GM18505 (cell line): Measurements from ENCODE around the gene KIF26B.
"Not testable (repeated sequence)": the region's sequence is repeated elsewhere in the genome, so short reads cannot be mapped to it uniquely, and the experiment has no call there.

Source experiments
- ATAC-seq: cut with Tn5 transposase; IDR thresholded peaks from one replicate; pipeline ENCODE4 v1.9.1; 2021; ENCODE audit not compliant: unreplicated experiment
- POLR2A ChIP-seq: IDR thresholded peaks from 4 replicates; pipeline ENCODE4 v1.6.1; 2011; ENCODE audit warnings: borderline replicate concordance; ENCODE audit not compliant: insufficient read depth, insufficient read length; ENCODE audit errors: extremely low read depth

Gene KIF26B

DNA sequence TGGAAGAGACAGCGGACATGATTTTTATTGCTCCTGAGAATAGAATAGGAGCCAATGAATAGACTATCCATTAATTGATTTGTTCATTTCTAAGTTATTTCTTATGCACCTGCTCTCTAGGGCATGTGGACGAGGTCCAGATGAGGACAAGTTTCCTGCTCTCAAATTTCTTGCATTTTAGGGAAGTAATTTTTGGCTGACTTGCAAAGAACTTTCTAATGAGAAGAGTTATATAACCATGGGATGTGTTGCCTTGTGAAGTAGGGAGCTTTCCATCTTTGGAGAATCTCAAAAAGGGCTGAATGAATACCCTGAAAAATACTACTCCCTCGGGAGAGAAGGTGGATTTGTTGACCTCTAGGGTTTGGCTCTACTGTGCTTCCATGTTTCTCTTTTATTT, 243.0 kb downstream of the KIF26B start:
- no peak for ATAC-seq
- no peak for TF ChIP-seq POLR2A

DNA sequence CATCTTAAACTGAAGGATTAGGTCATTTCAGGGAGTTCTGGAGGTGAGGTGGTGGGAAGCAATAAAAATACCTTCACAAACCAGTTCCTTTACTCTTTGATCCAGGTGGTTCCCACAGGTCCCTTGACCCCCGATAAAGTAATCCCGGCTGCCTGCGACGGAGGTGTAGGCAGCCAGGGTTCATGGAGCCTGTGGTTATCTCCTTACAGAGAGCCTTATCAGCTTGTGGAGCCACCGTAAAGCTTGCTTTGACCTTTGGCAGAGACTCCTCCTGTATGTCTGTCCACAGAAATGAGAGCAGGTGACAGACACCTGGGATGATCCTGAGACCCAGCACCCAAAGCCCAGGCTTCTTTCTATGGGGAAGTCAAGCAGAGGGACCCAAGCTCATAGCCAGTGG, 243.4 kb downstream of the KIF26B start:
- no peak for ATAC-seq

DNA sequence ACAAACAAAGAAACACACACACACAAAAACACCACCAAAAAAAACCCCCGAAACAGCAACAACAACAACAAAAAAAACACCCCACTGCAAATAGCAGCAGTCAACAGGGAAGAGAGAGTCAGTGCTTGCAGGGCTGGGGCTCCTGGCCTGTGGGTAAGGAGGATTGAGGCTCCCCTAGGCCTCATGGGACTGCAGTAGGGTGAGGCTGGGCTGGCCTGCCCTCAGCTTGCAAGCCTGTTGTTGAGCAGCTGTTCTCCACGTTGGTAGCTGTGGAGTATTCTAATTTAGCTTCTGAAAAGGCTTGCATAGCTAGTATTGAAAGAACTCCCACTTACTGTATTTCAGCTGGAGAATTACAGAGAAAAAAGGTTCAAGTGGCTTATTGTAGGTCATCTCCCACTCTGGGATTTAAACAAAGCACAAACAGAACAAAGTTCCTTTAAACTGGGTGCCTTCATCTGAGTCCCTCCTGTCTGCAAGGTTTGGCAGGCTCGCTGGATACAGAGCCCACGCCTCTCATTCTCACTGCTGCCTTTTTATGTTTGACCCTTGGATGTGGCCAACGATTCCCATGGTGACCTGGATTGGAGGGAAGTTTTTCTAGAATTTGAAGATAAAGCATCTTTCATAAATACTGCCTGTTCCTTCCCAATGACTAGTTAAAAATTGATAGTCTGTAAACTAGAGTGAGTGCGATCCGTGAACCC, 247.2 kb downstream of the KIF26B start:
- TF ChIP-seq POLR2A, result no peak
- ATAC-seq, result no peak

More for the DNA sequence above, 243.4 kb downstream of the KIF26B start:
- no peak for TF ChIP-seq POLR2A

DNA sequence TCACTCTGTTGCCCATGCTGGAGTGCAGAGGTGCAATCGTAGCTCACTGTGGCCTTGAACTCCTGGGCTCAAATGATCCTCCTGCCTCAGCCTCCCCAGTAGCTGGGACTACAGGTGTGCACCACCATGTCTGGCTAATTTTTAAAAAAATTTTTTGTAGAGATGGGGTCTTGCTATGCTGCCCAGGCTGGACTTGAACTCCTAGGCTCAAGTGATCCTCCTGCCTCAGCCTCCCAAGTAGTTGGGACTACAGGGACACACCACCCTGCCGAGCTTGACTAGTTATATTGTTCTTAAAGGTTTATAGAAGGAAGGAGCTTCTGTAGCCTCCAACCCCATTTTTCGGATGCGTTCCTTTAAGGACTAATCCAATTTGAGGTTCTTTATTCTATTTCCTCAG, 248.2 kb downstream of the KIF26B start:
- ATAC-seq, result not testable (repeated sequence)

DNA sequence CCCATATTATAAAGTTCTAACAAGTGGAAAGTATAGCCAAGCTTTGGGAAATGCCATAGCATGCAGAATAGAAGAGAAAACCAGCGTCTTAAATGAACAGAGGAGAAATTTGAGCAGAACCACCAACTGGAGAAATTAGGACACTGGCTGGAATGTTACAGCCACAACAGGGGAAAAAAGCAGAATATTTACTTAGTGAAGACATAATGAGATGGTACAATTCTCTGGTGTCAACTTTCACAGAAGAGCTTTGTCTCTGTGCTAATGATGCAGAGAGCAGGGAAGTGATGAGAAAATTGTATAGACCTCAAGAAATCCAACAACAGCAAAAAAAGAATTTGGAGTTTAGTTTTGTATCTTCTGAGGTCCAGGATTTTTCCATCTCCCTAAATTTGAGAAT, 249.7 kb downstream of the KIF26B start:
- TF ChIP-seq POLR2A, result no peak
- ATAC-seq, result no peak

DNA sequence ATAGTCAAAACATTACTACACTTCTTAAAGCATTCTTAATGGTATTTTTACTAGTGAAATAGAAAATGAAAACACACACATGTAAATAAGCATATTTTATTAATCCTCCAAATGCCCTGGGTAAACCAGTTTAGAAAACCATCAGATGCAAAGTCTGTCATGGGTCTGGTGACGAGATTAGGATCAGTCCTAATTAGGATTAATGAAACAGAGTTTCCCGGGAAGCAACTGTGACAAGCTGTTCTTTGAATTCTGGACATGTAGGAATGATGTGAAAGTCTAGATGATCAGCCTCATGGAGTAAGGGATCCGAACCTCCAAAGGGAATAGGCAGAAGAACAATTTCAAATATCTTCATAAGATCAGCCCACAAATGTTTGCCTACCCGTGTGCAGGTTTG, 250.2 kb downstream of the KIF26B start:
- ATAC-seq, result no peak
- no peak for TF ChIP-seq POLR2A

DNA sequence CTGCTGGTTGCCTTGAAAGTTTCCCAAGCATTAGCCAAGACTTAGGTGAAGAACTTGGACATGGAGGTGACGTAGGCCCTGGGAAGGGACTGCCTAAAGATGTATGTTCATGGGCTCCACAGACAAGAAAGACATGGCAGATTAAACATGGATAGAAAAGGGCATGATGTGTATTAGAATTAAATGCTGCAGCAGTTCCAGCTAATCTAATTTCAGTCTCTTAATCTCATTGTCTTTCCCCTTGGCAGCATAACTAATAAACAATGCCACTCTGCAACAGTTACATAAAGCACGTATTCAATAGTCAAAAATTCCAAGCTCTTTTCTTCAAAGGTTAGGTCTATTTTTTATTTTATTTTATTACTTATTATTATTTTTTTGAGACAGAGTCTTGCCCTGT, 251.6 kb downstream of the KIF26B start:
- no peak for TF ChIP-seq POLR2A
- ATAC-seq, result no peak

DNA sequence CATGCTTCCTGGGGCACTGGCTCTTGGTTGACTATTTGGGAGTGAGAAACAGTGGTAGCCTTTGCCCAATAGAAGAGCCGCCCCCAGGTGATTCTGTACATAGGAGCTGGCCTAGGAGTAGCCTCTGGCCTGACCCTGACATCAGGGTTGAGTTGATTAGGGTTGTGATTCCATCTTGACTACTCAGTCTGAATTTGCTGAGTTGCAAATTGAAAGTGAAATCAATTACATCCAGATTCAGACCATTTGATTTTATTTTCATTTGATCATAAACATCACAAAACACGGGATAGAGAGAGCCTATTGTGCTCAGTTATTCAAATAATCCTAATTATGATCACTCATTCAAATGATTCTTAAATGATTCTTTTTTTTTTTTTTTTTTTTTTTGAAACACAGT, 253.2 kb downstream of the KIF26B start:
- no peak for ATAC-seq
- TF ChIP-seq POLR2A, result no peak

DNA sequence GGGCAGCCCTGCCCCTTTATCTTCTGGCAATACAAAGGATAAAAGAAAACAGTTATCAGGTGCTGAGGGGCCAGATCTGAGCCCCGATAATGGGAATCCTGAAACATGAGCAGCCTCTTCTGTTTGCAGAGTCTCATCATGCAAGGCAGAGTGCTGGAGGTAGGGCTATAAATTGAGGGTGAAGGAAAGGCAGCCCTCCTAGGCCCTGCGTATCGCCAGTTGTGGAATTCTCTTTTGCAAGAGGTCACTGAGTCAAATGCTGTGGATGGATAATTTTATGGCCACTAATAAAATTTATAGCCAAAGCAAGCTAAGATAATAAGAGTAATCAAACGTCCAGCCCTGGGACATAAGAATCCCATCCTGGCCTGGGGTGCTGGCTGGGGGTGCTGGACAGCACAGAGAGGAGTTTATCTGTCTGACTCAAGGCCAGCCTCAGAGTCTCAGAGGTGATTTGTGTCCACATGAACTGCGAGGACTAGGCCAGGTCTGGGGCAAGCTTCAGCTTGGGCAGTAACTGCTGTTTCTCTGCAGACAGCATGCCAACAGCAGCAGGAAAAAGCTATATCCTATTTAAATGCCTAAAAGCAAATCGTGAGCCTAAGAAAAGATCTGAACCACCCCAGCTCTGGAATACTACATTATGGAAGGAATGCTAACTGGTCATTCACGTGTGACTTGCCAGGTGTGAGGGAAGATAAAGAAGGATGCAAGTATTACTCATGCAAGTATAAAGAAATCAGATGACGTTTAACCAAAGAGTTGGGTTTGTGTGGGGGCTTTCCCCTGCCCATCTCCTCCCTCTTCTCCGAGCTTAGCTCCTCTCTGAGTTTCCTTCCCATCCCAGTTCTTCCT, 254.8 kb downstream of the KIF26B start:
- no peak for ATAC-seq
- TF ChIP-seq POLR2A, result no peak

DNA sequence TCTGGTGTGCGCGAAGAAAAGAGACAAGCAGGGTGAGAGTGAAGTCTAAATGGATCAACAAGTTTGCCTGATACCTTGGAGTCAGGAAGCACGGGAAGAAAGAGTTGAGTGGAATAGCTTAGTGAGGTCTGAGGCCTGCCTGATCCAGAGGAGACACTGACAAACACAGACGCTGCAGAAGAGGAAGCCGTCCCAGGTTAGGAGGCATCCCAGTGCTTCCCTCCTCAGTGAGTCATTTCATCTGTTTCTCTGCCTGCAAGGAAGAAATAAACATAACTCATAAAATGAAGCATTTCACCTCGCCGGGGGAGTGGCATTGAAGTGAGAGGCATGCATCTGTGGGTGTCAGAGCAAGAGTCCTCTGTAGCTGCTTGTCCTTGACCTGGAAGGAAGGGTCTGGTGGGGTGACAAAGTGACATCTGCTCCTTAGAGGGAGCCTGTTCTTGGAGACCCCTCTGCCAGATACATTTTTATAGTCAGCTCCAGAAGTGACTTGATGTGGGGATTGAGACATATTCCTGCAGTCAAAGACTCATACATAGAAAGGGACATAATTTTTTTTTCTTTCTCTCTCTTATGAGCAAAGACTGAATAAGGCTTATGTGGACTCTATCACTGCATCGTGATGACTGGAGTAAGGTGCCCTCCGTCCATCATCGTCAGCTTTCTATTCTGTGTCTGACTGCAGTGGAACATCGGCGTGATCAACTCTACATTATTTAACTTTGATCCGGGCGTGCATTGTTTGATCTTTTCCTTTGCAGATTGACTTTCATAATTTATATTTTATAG, 256.7 kb downstream of the KIF26B start:
- TF ChIP-seq POLR2A, result no peak
- no peak for ATAC-seq

DNA sequence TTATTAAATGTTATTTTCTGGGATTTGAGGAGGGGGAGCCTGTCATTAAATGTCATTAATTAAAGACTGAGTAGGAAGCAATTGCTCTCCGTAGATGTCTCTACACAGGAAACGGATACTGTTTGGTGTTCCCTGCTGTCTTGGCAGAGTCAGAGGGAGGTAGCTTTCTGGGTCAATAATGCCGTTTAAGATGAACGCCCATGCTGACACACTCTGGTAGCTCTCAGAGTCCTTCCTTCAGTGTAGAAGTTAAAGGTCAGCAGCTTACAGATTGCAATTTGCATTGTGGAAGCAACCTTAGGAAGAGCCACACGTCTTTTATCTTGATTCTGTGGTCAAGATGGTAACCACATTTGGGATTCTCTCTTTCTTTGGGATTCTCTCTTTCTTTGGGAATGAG, 257.5 kb downstream of the KIF26B start:
- ATAC-seq, result no peak
- no peak for TF ChIP-seq POLR2A

DNA sequence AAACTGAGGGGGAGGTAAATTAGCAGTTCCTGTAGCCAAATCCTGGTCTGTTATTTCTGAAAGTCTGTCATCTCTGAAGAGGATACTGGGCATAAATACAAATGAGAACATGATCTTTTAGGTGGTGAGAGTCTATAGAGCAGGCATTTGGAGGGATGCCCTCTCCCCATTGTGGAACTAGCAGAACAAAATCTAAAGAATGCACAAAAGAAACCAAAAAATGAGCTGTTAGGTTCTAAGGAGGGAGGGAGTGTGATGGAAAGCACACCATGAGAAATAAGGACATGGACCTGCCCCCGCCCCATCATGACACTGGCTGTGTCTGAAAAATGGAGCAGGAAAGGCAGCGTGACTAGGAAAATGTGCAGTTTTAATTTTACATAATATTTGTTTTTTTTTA, 262.0 kb downstream of the KIF26B start:
- TF ChIP-seq POLR2A, result no peak
- ATAC-seq, result no peak

DNA sequence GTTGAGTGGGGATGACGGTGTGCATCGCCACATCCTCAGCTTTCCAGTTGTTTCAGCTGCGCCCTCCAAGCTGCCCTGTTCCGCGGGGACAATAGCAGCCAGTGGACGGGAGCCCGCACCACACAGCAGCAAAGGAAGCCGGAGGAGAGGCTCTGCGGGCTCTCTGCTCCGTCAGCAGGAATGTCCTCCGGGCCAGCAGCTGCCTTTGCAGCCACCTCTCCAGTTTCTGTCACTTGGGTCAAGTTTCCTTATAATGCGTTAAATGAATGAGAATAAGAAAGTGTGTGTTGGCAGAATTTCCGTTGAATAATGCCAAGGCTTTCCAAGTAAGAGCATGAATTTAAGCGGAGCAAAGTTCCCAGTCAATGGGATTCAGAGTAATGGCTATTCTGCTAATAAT, 263.3 kb downstream of the KIF26B start:
- no peak for TF ChIP-seq POLR2A

More for the DNA sequence above, 263.3 kb downstream of the KIF26B start:
- no peak for ATAC-seq
